AG09309 (cell line): Measurements from ENCODE around the gene AZGP1.
A peak's percentile ranks its signal among the peaks of the same experiment; 100 is the strongest.

Experiments
- DNase-seq: peaks from one replicate; pipeline ENCODE4 v3.0.0-alpha.2; 2010; ENCODE audit warnings: low read depth
- H3K4me3 ChIP-seq: 2 replicates; pipeline ENCODE4 v1.5.1; 2011; ENCODE audit warnings: mild to moderate bottlenecking, low read depth, low read length, moderate library complexity; ENCODE audit not compliant: control insufficient read depth
- CTCF ChIP-seq: IDR thresholded peaks from 2 replicates; pipeline ENCODE4 v1.5.1; 2011; ENCODE audit warnings: mild to moderate bottlenecking, low read depth, low read length, inconsistent platforms; ENCODE audit not compliant: insufficient read depth, control insufficient read depth; ENCODE audit errors: missing control alignments

Gene AZGP1

GRCh38 chr7:99928994-99929729 lies 46.7 kb downstream of the AZGP1 start, which contains the start of gene GJC3:
TSS of gene GJC3 (minus strand) at chr7:99929620. CDS start at chr7:99929620, 0 bp downstream.
- peak; percentile 36 for TF ChIP-seq CTCF
- peak within 1 kb of the TSS; percentile 16 for H3K4me3 ChIP-seq
- no peak for DNase-seq

GRCh38 chr7:99928188-99928587 lies 47.6 kb downstream of the AZGP1 start:
- no peak for DNase-seq
- H3K4me3 ChIP-seq: no peak overlapping the region
- no peak for TF ChIP-seq CTCF

- TF ChIP-seq CTCF: no peak
- H3K4me3 ChIP-seq: no peak overlapping the region
- no peak for DNase-seq
These were observed 48.3 kb downstream of the AZGP1 start for GRCh38 chr7:99927536-99927935.

GRCh38 chr7:99926321-99926720 lies 49.5 kb downstream of the AZGP1 start:
- DNase-seq: no peak
- H3K4me3 ChIP-seq: no peak overlapping the region
- TF ChIP-seq CTCF: no peak

- no peak overlapping the region for H3K4me3 ChIP-seq
- no peak for TF ChIP-seq CTCF
- DNase-seq: no peak
These were observed 52.6 kb downstream of the AZGP1 start for GRCh38 chr7:99923200-99923599.

GRCh38 chr7:99920149-99920548 lies 55.7 kb downstream of the AZGP1 start:
- H3K4me3 ChIP-seq: peak overlapping the region; percentile 93
- no peak for TF ChIP-seq CTCF
- no peak for DNase-seq
